Left ventricle myocardium superior (tissue), 1 donor: ENCODE results near the gene CDK15. TPM values are rescaled to one million over a fixed set of nuclear protein-coding genes. Genes with fewer than 3 reads are reported as not detected.
A peak's percentile ranks its signal among the peaks of the same experiment; 100 is the strongest.
"Not testable (repeated sequence)": the region's sequence is repeated elsewhere in the genome, so short reads cannot be mapped to it uniquely, and the experiment has no call there.

Source experiments
- ATAC-seq: fragments of 200-7000 bp; cut with Tn5 transposase; one replicate; pipeline ENCODE4 v1.9.1; 2020; ENCODE audit warnings: mild to moderate bottlenecking, moderate library complexity
- DNase-seq: peaks from one replicate; pipeline ENCODE4 v3.0.0-alpha.2; 2020
- intact Hi-C: fragments of 100-400 bp; cut with micrococcal nuclease; formaldehyde crosslinking; loops from one replicate; pipeline ENCODE4 v1.11.0; 2022
- total RNA-seq: library from RNA; stranded (reverse); fragmentation: NEBNext Ultra II Directional; extraction: Animal tissue kit (Norgen Biotek cat#: 25700); gene quantifications from one replicate; pipeline ENCODE4 v1.2.1, GENCODE V29; 2021
- donor health status: DM: no; HTN: yes; CAD: no; lungs with severe emphysema.

The CDK15 gene
- total RNA-seq, 1 donor from 2014 or later: 0.30 TPM

- intact Hi-C loops: no loop called here
- DNase-seq: no peak
- ATAC-seq: no peak
Measured at GRCh38 chr2:201786471-201786870, 19.9 kb upstream of the CDK15 start.

GRCh38 chr2:201788371-201788770 is 18.0 kb upstream of the CDK15 start:
- ATAC-seq (no peak), DNase-seq (no peak)
- intact Hi-C loops: no loop called here

GRCh38 chr2:201789395-201789794 is 16.9 kb upstream of the CDK15 start:
- ATAC-seq (no peak), DNase-seq (no peak)
- intact Hi-C loops: no loop called here

GRCh38 chr2:201790291-201790690 is 16.0 kb upstream of the CDK15 start:
- no peak for ATAC-seq
- intact Hi-C loops: loop anchor here (10.0 kb wide), 1 partner anchor 385 kb away; no protein-coding TSS in a partner anchor
- no peak for DNase-seq

DNA sequence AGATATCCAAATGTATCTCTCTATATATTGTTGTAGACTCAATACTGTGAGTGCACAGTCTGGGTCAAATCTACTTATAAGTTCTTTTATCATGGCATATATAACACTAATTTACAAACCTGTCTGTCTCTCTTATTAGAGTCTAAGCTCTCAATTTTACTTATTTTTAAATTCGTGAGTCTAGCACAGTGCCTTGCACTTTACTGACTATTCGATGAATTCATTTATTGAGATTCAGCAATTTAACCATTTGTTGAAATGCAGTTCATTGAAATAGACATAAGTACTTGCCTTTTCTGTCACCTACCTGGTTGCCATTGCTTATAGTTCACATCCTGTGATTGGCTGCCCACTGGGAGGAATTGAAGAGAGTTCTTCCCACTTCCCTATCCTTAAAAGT is 15.3 kb upstream of the CDK15 start:
- intact Hi-C loops: loop anchor here (10.0 kb wide), 1 partner anchor 384 kb away; no protein-coding TSS in a partner anchor
- ATAC-seq (no peak), DNase-seq (no peak)

- intact Hi-C loops: loop anchor here (10.0 kb wide), 1 partner anchor 381 kb away; no protein-coding TSS in a partner anchor
- DNase-seq: no peak
- no peak for ATAC-seq
Measured at GRCh38 chr2:201793631-201794030, 12.7 kb upstream of the CDK15 start.

GRCh38 chr2:201794294-201794693 is 12.0 kb upstream of the CDK15 start:
- intact Hi-C loops: loop anchor here (10.0 kb wide), 1 partner anchor 381 kb away; no protein-coding TSS in a partner anchor
- ATAC-seq (no peak), DNase-seq (no peak)

DNA sequence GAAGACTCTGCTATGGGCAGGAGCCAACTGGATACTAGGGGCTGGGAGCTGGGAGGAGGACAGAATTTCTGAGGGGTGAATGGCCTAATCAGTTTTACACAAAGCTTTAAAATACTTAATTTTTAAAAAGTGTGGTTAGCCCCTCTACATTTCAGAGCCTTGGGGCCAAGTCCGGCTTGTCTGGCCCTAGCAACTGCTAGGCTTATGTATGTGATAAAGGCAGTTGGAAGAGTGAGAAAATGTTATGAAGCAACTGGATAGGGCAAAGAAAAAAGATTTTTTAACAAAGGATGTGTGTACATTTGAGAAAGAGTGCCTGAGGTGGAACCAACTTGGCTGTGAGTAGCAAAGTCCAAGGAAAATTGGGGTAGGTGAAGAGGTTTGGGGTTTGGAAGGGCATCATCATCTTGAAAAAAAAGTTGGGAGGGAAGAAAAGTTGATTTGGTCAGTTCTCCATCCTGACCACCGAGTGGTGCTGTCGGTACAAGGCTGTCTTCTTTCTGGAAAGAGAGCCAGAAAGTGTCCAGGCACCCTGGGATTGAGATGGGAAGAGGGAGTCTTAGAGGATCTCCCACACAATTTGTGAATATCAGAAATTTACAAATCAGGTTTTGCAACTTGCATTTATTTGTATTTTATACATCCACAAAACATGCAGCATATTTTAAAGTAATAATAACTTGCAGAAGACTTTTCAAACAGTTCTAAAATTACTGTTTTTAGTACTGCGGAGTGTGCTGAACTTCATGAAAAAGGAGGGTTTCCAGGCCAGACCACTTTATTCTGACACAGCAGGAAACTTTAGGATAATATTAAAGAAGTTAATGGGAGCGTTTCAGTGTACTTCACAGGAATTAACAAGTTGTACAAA is 10.5 kb upstream of the CDK15 start:
- intact Hi-C loops: loop anchor here (10.0 kb wide), 1 partner anchor 379 kb away; no protein-coding TSS in a partner anchor
- DNase-seq (no peak), ATAC-seq (peak; percentile 66)

- no peak for DNase-seq
- intact Hi-C loops: loop anchor here (10.0 kb wide), 1 partner anchor 378 kb away; no protein-coding TSS in a partner anchor
- ATAC-seq: no peak
Measured at GRCh38 chr2:201796478-201796865, 9.9 kb upstream of the CDK15 start.

- DNase-seq (no peak), ATAC-seq (no peak)
- intact Hi-C loops: loop anchor here (10.0 kb wide), 1 partner anchor 377 kb away; no protein-coding TSS in a partner anchor
Measured at GRCh38 chr2:201797175-201797840, 9.0 kb upstream of the CDK15 start.

DNA sequence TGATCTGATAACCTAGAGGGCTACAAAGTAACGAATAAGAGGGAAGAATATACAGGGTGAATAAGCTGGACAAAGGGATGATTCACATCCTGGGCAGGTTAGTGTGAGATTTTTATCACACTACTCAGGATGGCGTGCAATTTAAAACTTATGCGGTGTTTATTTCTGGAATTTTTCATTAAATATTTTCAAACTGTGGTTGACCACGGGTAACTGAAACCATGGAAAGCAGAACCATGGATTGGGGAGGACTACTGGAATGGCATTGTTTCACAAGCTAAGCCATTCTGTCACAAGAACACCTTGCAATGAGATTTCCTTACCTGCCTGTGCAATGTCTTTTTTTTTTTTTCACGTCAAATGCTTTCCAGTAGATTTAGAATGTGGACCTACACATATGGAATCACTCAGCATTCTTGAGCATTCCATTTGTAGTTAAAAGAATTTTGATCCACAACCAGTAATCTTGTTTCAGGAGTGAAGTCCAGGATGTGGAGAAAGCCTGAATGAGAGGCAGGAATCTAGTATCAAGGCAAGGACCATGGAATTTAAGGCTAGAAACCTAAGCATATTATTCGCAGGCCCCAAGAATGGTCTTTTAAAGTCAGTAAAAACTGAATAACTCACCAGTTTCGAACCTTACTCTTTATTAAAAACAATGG is 8.0 kb upstream of the CDK15 start:
- DNase-seq (no peak), ATAC-seq (no peak)
- intact Hi-C loops: loop anchor here (10.0 kb wide), 1 partner anchor 376 kb away; no protein-coding TSS in a partner anchor

DNA sequence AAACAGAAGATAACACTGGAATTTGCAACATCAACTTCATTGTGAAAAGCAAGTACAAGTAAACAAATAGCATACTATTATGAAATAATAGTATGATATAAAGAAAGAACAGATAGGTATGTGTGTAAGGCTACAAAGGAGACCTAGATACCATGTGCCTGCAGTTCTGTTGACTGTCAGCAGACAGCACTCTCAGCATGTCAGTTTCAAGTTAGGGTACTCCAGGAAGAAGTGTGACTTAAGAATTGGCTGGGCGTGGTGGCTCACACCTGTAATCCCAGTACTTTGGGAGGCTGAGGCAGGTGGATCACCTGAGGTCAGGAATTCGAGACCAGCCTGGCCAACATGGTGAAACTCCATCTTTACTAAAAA is 7.4 kb upstream of the CDK15 start:
- ATAC-seq, DNase-seq: not testable (repeated sequence)
- intact Hi-C loops: loop anchor here (10.0 kb wide), 1 partner anchor 376 kb away; no protein-coding TSS in a partner anchor

DNA sequence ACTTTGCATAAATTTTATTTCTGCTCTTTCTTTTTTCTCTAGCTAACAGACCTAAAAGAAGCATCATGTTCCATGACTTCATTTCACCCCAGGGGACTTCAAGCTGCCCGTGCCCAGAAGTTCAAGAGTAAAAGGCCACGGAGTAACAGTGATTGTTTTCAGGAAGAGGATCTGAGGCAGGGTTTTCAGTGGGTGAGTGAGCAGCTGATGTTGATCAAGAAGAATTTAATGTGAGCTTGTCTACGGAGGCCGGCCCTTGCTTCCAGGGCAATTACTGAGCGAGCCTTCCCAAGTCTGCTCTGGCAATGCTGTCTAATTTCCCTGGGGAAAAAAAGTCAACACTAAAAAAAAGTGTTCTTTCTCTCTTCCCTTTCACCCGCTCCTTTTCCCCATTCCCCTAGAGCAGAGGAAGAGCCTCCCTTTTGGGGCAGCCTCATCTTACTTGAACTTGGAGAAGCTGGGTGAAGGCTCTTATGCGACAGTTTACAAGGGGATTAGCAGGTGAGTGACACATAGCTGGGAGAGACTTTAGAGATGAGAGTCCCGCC is 1.2 kb downstream of the CDK15 start:
- intact Hi-C loops: no loop called here
- peak; percentile 94 for ATAC-seq
- peak; percentile 56 for DNase-seq

DNA sequence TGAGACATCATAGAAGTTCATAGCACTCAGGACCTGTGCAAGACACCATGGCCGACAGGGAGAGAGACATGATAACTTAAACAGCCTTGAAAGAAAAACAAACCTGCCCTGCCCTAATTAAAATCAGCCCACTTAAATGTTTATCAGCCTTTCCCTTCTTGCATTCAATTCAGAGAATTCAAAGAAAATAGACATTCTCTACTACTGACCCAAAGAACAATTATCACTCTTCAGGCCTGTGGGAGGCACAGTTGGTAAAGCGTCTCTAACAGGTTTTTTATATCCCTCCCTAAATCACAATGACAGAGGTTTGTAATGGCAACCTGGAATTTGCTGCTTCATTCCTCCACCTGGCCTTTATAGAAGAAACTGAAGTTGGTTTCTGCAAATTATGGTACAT is 1.7 kb downstream of the CDK15 start:
- intact Hi-C loops: no loop called here
- no peak for ATAC-seq
- DNase-seq: no peak

DNA sequence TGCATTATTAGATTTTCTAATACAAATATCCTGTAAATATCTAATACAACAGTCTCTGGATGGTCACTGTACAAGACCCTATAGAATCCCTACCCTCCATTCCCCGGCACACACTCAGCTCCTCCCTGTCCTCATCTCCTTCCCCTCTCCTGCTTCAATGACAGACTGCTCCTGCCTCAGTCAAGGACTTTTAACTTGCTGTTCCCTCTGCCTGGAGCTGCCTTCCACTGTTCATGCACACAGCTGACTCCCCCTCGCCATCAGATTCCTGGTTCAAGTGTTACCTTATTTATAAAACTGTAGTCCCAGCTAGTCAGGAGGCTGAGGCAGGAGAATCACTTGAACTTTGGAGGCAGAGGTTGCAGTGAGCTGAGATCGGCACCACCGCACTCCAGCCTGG is 3.3 kb downstream of the CDK15 start:
- DNase-seq (no peak), ATAC-seq (no peak)
- intact Hi-C loops: no loop called here

DNA sequence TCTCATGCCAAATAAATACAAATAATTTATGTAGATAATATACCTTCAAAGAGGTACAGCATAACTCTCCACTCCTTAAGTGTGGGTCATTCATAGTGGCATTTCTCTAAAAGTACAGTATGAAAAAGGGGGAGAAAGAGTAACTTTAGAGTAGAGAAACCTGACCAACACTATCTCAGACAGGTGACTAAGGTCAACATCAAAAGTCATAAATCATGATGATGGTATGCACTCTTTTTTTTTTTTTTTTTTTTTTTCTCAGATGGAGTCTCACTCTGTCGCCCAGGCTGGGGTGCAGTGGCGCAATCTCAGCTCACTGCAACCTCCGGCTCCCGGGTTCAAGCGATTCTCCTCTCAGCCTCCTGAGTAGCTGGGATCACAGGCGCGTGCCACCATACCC is 4.3 kb downstream of the CDK15 start:
- ATAC-seq, DNase-seq, intact Hi-C loops: not testable (repeated sequence)

- intact Hi-C loops: no loop called here
- DNase-seq: no peak
- ATAC-seq: no peak
Measured at GRCh38 chr2:201813996-201814760, 7.8 kb downstream of the CDK15 start.
